HuH-7.5 (cell line): ENCODE data around the gene SORL1-AS1.
"Not testable (repeated sequence)": the region's sequence is repeated elsewhere in the genome, so short reads cannot be mapped to it uniquely, and the experiment has no call there.

Experiments used
- DNase-seq: peaks from one replicate; pipeline ENCODE4 v3.0.0; 2011; ENCODE audit warnings: low spot score

The SORL1-AS1 gene

DNA sequence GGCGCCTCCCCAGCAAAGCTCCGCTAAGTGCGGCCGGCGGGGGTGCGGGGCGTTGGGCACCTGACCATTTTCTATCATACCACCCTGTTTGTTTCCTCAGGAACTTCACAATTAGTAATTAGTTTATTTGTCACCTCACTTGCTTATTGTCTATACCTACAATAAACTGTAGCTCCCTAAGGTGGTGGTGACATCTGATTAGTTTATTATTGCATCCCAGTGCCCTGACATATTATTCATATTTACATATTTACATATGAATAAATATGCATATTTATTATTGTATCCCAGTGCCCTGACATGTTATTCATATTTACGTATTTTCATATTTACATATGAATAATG, 25.4 kb downstream of the SORL1-AS1 start:
- DNase-seq = no peak

DNA sequence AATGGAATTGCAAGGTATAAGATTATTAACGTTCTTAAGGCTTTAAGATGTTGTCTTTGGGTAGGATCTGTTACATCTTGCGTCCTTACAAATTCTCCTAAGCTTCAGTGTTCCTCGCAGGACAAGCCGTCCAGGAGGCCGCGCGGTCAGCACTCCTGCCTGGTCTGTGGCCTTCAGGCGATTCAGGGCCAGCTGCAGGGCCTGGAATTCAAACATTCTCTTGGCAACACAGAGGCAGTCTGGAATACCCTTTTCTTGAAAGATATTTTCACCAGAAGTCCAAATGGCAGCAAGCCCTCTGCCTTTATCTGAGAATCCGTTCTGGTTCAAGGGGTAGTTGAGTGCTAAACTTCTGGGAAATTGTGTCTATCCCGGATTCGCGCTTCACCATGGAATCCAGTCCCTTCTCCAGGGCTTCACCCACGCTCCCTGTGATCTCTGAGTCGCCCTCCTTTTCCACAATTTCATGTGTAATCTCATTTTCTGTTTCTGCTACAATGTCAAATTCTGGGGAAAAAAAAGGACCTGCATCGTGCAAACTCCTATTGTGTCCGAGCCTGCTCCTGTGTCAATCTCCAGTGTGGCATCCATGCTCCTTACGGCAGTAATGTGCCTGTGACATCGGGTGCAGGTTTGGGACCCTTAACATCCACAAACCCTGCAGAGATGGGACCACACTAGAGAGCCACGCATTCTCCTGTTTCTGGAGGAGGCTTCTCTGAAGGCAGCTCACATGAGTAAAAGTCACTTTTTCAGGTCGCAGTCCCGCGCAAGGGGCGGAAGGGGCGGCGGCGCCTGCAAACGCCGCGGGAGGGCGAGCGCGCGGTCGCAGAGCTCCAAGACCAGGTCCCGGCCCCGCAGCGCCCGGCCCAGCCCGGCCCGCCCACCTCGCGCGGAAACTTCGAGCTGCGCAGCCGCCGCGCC, 26.0 kb downstream of the SORL1-AS1 start:
- DNase-seq = peak; percentile 27

DNA sequence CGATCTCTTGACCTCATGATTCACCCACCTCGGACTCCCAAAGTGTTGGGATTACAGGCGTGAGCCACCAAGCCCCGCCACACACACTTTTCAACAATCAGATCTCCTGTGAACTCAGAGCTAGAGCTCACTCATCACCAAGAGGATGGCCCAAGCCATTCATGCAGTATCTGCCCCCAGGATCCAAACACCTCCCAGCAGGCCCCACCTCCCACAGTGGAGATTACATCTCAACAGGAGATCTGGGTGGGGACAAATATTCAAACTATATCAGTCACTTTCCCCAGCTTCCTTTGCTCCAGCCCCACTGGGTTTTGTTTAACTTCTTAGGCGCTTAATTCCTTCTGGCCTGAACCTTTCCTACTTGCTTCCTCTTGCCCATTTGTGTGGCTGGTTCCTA, 26.9 kb downstream of the SORL1-AS1 start:
- no peak for DNase-seq

GRCh38 chr11:121422675-121423074, 30.1 kb downstream of the SORL1-AS1 start:
- DNase-seq = no peak

DNA sequence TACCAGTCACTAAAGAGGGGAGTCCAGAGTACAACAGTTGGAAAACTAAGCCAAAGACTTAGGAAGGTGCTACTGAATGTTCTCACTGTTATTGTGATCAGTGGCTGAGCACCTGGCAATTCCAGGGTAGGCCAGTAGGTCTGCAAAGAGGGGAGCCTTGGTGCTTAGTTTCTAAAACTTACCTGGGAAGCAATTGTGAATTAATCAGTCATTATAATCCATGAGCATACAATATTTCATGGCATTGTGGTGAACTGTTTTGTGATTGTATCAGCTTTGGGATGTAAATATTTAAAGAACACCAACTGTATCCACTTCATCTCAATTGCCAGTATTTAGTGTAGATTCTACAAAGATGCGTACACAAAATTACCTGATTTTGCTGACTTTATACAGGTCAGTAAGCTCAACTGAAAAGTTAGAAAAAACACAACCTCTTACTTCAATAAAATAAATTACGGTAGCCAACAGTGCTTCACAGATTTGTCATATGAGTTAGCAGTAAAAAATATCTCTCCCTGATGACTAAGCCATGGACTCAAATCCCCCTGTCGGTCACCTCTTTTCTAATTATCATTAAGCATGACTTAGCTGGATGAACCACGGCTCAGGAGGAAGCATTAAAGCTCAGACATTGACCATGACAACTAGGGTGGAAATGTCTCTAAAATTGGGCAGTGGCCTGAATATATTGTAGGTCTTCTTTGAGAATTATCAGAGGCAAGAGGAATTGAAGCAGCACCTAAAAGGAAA, 31.4 kb downstream of the SORL1-AS1 start:
- no peak for DNase-seq

DNA sequence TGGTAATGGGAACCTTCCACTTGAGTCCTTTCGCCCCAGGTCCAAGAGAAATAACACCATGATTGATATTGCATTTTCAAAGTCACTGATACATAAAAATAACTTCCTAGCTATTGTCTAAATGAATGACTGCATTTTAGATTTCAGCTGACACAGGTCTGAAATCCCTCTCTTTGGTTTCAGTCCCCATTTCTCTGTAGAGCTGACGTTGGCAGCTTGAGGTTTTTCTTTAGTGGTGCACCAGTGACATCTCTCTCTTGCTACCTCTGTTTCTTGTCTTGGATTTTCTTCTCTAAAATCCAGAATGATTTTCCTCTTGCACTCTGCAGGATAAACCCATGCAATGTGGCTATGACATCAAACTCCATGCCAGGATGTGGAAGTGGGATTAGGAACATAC, 32.4 kb downstream of the SORL1-AS1 start:
- DNase-seq = no peak

DNA sequence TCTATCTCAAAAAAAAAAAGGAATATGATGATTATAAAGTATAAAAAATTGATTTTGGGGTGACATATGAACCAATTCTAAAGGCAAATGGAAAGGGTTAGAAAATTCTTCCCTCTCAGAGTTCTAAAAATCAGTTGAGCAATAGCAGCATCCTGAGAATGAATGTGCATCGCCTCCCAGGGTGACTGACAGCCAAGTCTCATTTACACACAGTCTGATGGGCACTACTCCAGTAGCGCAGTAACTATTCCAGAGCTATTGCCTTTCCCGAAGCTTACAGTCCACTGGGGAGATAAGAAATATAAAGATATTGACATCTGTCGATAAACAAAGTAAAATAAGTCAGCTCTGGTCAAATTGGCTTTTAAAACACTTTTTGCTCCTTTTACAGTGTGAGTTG, 32.9 kb downstream of the SORL1-AS1 start:
- DNase-seq = no peak

DNA sequence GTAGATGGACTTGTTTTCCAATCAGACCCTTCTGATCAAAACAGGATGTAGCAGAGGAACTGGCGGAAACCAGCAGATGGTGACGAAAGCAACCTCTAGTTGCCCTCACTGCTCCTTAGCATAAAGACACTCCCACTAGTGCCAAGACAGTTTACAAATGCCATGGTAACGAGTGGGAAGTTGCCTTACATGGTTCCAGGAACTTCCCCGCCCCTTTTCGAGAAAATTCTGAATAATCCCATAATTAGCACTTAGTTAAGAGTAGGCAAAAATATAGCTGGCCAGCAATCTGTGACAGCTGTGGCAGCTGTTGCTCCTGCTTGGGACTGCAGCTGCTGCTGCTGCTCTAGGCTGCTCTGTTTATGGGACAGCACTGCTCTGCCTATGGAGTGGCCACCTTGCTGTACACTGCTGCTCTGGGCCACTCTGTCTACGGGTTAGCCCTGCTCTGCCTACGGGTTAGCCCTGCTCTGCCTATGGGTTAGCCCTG, 34.1 kb downstream of the SORL1-AS1 start:
- DNase-seq = no peak

- DNase-seq = no peak
Measured at GRCh38 chr11:121417607-121418006, 35.2 kb downstream of the SORL1-AS1 start.

DNA sequence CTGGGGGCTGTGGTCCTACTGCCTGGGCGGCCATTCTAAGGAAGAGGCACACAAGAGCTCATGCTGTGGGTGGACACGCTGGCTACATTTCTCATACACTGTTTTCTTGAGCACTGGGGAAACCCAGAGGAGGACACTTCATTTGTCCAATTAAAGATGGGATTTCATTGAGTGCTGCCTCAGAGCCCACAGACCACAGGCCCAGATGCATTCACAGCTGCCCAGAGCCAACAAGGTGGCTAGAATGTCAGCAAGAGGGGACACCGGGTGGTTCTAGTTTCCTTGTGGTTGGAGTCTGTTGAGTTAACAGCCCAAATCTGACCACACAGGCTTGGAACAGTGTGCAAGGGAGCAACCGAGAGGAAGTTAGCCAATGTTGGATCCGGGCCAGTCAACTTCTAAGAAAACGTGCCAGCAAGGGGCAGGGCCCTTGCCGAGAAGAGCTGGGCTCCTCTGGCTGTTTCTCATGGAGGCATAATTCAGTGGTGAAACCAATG, 35.7 kb downstream of the SORL1-AS1 start:
- no peak for DNase-seq

DNA sequence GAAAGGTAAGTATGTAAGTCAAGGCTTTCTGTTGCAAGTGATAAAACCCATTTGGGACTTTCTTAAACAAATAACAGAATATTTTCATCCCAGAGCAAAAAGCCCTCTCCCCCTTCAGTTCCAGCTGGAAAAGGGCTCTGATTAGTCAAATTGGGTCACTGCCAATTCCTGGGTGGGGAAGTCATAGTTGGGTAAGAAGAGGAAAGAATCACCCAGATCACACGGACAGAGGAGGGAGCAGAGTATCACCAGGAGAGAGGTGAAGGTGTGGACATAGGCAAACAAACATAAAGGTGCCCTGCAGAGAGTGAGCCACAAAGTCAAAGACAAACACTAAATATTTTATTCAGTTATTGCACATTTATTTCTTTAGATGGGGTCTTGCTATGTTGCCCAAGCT, 36.9 kb downstream of the SORL1-AS1 start:
- DNase-seq = no peak

- DNase-seq = no peak
Measured at GRCh38 chr11:121414141-121414913, 38.4 kb downstream of the SORL1-AS1 start.

GRCh38 chr11:121412711-121413415, 39.9 kb downstream of the SORL1-AS1 start:
- DNase-seq = no peak

GRCh38 chr11:121412000-121412587, 40.7 kb downstream of the SORL1-AS1 start:
- no peak for DNase-seq

DNA sequence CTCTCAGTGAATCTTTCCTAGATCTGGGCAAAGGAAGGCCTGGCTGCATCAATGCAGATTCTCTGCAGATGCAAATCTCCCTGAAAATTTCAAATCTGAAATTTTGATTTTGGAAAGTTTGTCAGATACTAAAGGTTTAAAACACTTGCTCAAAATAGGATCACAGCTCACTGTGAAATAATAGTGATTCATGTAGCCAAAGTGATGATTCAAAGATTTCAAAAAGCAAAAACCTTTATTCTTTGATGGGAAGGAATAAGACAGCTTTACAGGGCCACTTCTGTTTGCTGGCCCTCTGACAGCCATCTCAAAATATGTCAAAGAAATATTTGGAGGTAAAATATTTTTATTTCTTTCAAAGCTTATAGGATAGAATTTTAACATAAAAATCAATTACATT, 41.4 kb downstream of the SORL1-AS1 start:
- DNase-seq = not testable (repeated sequence)

- DNase-seq = not testable (repeated sequence)
Measured at GRCh38 chr11:121410041-121410440, 42.7 kb downstream of the SORL1-AS1 start.

DNA sequence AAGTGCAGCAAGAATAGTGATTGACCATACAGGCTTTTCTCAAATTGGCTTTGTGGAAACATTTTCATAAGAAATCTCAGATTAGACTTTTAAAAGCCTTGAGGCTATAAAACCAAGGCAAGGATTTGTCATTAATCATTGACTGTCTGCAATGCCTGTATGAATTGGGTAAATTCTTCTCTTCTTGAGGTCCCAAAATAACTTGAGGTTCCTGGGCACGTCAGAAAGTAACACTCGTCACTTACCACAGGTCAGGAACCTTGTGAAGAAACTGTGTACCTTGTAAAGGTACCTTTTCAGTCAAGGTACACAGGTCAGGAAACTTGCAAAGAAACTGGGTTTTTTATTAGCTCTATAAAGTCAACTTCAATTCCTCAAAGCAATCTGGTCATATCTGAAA, 43.9 kb downstream of the SORL1-AS1 start:
- DNase-seq = no peak

GRCh38 chr11:121406291-121406690, 46.5 kb downstream of the SORL1-AS1 start:
- no peak for DNase-seq

DNA sequence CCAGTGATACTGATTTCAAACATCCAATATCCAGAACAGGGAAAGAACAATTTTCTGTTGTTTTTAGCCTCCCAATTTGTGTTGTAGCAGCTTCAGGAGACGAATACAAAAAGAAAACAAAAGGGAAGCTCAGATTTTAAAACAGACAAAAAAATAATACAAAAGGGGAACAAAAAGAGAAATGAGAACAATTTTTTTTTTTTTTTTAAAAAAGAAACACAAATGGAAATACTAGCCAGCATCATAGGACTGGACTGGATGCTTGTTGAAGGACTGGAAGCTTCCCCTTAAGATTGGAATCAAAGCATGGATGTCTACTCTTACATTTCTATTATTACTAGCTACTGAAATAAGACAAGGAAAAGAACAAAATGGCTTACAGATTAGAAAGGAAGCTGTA, 47.1 kb downstream of the SORL1-AS1 start:
- DNase-seq = no peak

DNA sequence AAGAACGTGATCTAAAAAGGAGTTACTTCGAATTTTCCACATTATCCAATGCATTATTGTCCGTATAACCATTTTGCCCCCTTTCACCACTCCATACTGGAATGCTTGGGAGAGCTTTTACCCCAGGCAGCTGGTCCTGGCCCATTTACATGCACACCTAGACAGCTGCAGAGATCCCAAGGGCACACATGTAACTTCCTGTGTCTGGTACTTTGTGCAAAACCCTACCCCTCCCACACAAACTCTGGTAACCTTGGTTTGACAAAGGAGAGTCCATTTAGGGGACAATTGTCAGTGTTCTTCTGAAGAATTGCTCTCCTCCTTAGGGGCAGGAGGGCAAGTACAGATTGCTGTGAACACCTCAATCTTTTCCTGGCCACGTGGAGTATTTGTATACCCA, 58.0 kb downstream of the SORL1-AS1 start:
- DNase-seq = no peak

DNA sequence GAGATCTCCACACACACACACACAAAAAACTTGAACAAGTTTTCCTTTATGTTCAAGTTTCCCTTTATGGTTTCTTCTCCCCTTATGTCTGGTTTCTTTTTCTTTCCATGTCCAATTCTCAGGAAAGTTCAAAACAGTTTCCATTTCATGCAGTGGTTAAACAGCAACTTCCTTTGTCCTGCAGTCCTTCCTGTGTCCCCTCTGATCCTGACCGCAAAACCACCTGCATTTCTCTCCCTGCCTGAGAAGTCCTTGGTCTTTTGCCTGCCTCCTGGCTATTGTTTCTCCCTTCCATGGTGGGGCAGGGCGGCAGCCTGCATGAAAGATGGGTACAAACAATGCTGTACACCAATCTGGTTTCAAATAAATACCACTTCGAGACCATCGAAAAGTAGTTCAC, 58.9 kb downstream of the SORL1-AS1 start:
- DNase-seq = no peak
